Transverse colon (tissue), 4 donors: ENCODE measurements around the gene THPO. TPM values are rescaled to one million over a fixed set of nuclear protein-coding genes. Genes with fewer than 3 reads are reported as not detected.

Experiments
- DNase-seq: peaks from one replicate; pipeline ENCODE4 v3.0.0-alpha.2; 2019
- H3K27ac ChIP-seq, 4 donors: fragments of 200-600 bp; sonication (generic); 2 replicates each; pipeline ENCODE4 v1.5.1; 2016 to 2018; ENCODE audit warnings: inconsistent platforms in 4 of 4
- H3K27me3 ChIP-seq: fragments of 200-600 bp; sonication (generic); 2 replicates; pipeline ENCODE4 v1.5.1; 2017; ENCODE audit warnings: inconsistent platforms
- H3K36me3 ChIP-seq, 4 donors: fragments of 200-600 bp; sonication (generic); 2 replicates each; pipeline ENCODE4 v1.5.1; 2017 to 2019; ENCODE audit warnings: inconsistent platforms in 4 of 4
- H3K4me1 ChIP-seq, 4 donors: fragments of 200-600 bp; sonication (generic); 2 replicates each; pipeline ENCODE4 v1.5.1; 2017 to 2020; ENCODE audit warnings: inconsistent platforms in 4 of 4
- H3K4me3 ChIP-seq, 4 donors: fragments of 200-600 bp; sonication (generic); 1 replicate in 1 of 4; 2 replicates in 3 of 4; pipeline versions ENCODE4 v1.5.1 to v1.6.1; 2017 to 2019; ENCODE audit warnings: inconsistent platforms in 4 of 4
- H3K9me3 ChIP-seq, 2 donors: fragments of 200-600 bp; sonication (generic); 2 replicates each; pipeline ENCODE4 v1.5.1; 2017 to 2019; ENCODE audit warnings: inconsistent platforms in 2 of 2
- EP300 ChIP-seq: sonication (generic); formaldehyde crosslinking; IDR thresholded peaks from one replicate; pipeline ENCODE4 v1.6.1; 2017; ENCODE audit warnings: antibody characterized with exemption, low read depth
- POLR2A ChIP-seq: fragments of 450-650 bp; IDR thresholded peaks from one replicate; pipeline ENCODE4 v1.6.1; 2016; ENCODE audit warnings: antibody characterized with exemption, mild to moderate bottlenecking, moderate library complexity
- POLR2AphosphoS5 ChIP-seq, 3 donors: sonication (generic); formaldehyde crosslinking; IDR thresholded peaks; one replicate each; pipeline ENCODE4 v1.6.1; 2016; ENCODE audit warnings: antibody characterized with exemption in 3 of 3
- WGBS, 2 donors: methylation state at CpG; one replicate each; pipeline ENCODE4 v1.1.5; 2018; ENCODE audit warnings: low coverage in 1 of 2; 5-methylcytosine and 5-hydroxymethylcytosine counted together
- in situ Hi-C, 4 donors: fragments of 200-750 bp; cut with MboI; loops; one replicate each; pipeline versions ENCODE4 v1.15.0 to v1.15.1; 2017; ENCODE audit warnings: low sequenced_read_pairs in 3 of 4, low pct_ligation_motif_present in 1 of 4, low pct_unique_long_range_greater_than_20kb in 1 of 4
- intact Hi-C: fragments of 100-400 bp; cut with DNase I; formaldehyde crosslinking; loops from one replicate; pipeline ENCODE4 v1.15.1; 2023; ENCODE audit warnings: low total_unique reads
- total RNA-seq, 4 donors: library from RNA; depleted of rRNA; stranded (reverse); fragments of >200 nt; gene quantifications; one replicate each; pipeline ENCODE4 v1.1.0, GENCODE V29; 2016
- TF ChIP-seq, protein P1 (sequence below), 5 experiments: fragments of 200-600 bp in 3 of 5; fragments of 450-650 bp in 2 of 5; sonication (generic) in 3 of 5; IDR thresholded peaks; 1 replicate in 2 of 5; 2 replicates in 3 of 5; pipeline ENCODE4 v1.5.1; 2016 to 2017; ENCODE audit warnings: antibody characterized with exemption in 5 of 5, inconsistent platforms in 3 of 5, mild to moderate bottlenecking in 2 of 5, moderate library complexity in 1 of 5

The THPO gene
- total RNA-seq, 4 donors from 2014 or later, result not detected

DNA sequence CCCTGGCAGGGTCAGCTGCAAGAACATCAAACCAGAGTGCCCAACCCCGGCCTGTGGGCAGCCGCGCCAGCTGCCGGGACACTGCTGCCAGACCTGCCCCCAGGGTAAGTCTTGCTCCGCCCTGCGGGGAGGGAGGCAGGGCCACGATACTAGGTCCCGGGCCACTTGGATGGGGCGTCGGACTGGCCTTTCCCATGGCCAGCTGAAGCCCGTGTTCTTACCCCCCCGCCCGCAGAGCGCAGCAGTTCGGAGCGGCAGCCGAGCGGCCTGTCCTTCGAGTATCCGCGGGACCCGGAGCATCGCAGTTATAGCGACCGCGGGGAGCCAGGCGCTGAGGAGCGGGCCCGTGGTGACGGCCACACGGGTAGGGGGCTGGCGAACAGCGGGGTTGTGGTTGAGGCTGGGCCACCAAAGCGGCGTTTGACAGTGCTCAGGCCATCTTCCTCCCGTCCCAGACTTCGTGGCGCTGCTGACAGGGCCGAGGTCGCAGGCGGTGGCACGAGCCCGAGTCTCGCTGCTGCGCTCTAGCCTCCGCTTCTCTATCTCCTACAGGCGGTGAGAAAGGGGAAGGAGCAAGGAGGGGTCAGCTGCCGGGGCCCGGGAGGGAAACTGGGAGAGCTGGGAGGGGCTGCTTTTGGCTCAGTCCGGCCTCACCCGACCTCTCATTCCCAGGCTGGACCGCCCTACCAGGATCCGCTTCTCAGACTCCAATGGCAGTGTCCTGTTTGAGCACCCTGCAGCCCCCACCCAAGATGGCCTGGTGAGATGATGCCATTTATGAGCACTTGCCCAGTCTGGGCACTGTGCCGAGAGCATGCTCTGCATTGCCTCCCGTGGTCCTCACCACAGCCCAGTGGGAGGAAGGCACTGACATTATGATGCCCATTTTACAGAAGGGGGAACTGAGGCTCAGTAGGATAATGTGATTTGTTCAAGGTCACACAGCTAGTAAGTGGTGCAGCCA, 3.5 kb upstream of the THPO start:
- in situ Hi-C loops, result loop anchor here in 1 of 4 donors (25.0 kb wide), 1 partner anchor 406 kb away; no protein-coding TSS in a partner anchor
- intact Hi-C loops, result loop anchor here (10.0 kb wide), 1 partner anchor 393 kb away; no protein-coding TSS in a partner anchor
- Histone ChIP-seq H3K4me1 (peaks cover 12 to 29% (median 14%) of the 10 kb centered on the region in 4 donors), H3K27me3 (peaks cover 53% of the 10 kb centered on the region), H3K4me3 (peak overlapping the region in 2 of 4 donors; percentile 7 to 44), H3K9me3 (no peaks in the 10 kb centered on the region), H3K27ac (peak overlapping the region in 1 of 4 donors; percentile 6), H3K36me3 (no peaks in the 10 kb centered on the region)
- 13% methylated on average over 54 of the region's 55 CpGs; no CpG with 5 or more reads in 1 of the 2 donors for WGBS, 2 donors
- no peak for DNase-seq
- TF ChIP-seq POLR2A, result no peak
- TF ChIP-seq EP300, result no peak
- TF ChIP-seq POLR2AphosphoS5 (IDR thresholded peaks at IDR 0.05), result no peak
- TF ChIP-seq, protein P1, sequence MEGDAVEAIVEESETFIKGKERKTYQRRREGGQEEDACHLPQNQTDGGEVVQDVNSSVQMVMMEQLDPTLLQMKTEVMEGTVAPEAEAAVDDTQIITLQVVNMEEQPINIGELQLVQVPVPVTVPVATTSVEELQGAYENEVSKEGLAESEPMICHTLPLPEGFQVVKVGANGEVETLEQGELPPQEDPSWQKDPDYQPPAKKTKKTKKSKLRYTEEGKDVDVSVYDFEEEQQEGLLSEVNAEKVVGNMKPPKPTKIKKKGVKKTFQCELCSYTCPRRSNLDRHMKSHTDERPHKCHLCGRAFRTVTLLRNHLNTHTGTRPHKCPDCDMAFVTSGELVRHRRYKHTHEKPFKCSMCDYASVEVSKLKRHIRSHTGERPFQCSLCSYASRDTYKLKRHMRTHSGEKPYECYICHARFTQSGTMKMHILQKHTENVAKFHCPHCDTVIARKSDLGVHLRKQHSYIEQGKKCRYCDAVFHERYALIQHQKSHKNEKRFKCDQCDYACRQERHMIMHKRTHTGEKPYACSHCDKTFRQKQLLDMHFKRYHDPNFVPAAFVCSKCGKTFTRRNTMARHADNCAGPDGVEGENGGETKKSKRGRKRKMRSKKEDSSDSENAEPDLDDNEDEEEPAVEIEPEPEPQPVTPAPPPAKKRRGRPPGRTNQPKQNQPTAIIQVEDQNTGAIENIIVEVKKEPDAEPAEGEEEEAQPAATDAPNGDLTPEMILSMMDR (IDR thresholded peaks at IDR 0.05), result no peak

DNA sequence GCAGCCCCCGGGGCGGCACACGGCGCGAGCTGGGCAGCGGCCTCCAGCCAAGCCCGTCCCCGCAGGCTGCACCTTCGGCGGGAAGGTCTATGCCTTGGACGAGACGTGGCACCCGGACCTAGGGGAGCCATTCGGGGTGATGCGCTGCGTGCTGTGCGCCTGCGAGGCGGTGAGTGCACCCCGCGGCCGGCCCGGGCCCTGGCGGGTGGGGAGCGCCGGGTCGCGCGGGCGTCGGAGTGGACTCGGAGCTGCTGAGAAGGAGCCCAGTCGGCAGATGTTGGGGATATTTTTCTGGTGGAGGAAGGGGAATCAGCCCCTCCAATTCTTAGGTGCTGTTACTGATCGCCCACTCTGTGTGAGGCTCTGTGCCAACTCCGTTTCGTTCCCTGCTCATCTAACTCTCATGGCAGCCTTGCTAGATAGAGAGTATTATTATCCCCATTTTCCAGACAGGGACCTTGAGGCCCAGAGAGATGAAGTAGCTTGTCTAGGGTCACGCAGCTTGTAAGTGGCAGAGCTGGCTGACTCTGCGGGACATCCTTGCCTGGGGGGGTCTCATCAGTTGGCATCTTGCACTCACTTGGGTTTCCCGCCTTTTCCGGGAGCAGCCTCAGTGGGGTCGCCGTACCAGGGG, 2.7 kb upstream of the THPO start:
- H3K4me3 ChIP-seq, result peak overlapping the region; percentile 37 to 45 (median 43)
- no peaks in the 10 kb centered on the region for H3K36me3 ChIP-seq
- H3K4me1 ChIP-seq, result peaks cover 12 to 29% (median 14%) of the 10 kb centered on the region in 4 donors
- in situ Hi-C loops (loop anchor here in 1 of 4 donors (25.0 kb wide), 1 partner anchor 407 kb away; no protein-coding TSS in a partner anchor), intact Hi-C loops (loop anchor here (10.0 kb wide), 1 partner anchor 394 kb away; no protein-coding TSS in a partner anchor)
- no peak for DNase-seq
- H3K27me3 ChIP-seq, result peaks cover 61% of the 10 kb centered on the region
- TF ChIP-seq POLR2A (no peak), POLR2AphosphoS5 (IDR thresholded peaks at IDR 0.05) (no peak), EP300 (no peak)
- TF ChIP-seq, protein P1 (IDR thresholded peaks at IDR 0.05), result no peak
- 0 to 5% methylated on average over 1 to 40 of the region's 42 CpGs for WGBS, 2 donors
- H3K9me3 ChIP-seq, result no peaks in the 10 kb centered on the region
- H3K27ac ChIP-seq, result peak overlapping the region in 3 of 4 donors; percentile 36 to 63 (median 43)

DNA sequence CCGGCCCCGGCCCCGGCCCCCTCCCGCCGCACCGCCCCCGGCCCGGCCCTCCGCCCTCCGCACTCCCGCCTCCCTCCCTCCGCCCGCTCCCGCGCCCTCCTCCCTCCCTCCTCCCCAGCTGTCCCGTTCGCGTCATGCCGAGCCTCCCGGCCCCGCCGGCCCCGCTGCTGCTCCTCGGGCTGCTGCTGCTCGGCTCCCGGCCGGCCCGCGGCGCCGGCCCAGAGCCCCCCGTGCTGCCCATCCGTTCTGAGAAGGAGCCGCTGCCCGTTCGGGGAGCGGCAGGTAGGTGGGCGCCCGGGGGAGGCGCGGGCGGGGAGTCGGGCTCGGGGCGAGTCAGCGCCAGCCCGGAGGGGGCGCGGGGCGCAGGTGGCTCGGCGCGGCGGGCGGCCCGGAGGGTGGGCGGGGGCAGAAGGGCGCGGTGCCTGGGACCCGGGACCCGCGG, 2.2 kb upstream of the THPO start:
- intact Hi-C loops, result loop anchor here (10.0 kb wide), 1 partner anchor 395 kb away; no protein-coding TSS in a partner anchor
- H3K27me3 ChIP-seq, result peaks cover 63% of the 10 kb centered on the region
- H3K4me1 ChIP-seq, result peaks cover 12 to 29% (median 14%) of the 10 kb centered on the region in 4 donors
- DNase-seq, result peak; percentile 65
- 1% methylated on average over 22 of the region's 62 CpGs; no CpG with 5 or more reads in 1 of the 2 donors for WGBS, 2 donors
- no peaks in the 10 kb centered on the region for H3K36me3 ChIP-seq
- peak overlapping the region in 3 of 4 donors; percentile 42 to 45 (median 44) for H3K4me3 ChIP-seq
- H3K9me3 ChIP-seq, result no peaks in the 10 kb centered on the region
- H3K27ac ChIP-seq, result peak overlapping the region in 3 of 4 donors; percentile 36 to 63 (median 43)
- TF ChIP-seq POLR2A (no peak), EP300 (no peak), POLR2AphosphoS5 (IDR thresholded peaks at IDR 0.05) (no peak)
- TF ChIP-seq, protein P1 (IDR thresholded peaks at IDR 0.05), result no peak
- in situ Hi-C loops, result loop anchor here in 1 of 4 donors (25.0 kb wide), 1 partner anchor 407 kb away; no protein-coding TSS in a partner anchor
